Measurements from ENCODE around the gene GDE1. TPM values are rescaled to one million over a fixed set of nuclear protein-coding genes. Genes with fewer than 3 reads are reported as not detected.

GDE1 gene
- total and polyA plus RNA-seq, 4 donors = 14.8 to 39.1 (median 23.6) TPM

DNA sequence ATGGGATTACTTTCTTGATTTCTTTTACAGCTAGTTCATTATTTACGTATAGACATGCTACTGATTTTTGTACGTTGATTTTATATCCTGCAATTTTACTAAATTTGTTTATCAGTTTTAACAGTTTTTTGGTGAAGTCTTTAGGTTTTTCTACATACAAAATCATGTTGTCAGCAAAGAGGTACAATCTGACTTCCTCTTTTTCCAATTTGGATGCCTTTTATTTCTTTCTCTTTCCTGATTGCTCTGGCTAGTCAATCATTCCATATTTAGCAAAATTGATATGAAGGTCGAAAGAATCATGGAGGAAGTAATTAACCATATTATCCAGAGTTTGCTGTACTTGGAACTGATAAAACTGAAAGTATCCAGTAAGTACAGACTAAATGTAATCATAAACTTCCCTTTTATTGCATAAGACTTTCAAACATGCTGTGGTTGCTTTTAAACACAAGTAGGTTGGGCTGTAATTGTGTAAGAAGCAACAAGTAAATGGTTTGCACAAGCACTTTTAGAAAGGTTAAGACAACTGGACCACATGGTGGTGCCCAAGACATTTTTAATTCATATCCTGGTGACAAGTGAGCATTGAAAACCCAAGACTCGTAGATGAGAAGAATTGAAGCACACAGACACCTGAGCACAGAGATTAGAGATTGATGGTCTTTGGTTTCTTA lies 8.4 kb downstream of the GDE1 start:
- Histone ChIP-seq H3K36me3 (ENCODE audit: control insufficient read depth in 4 of 4, insufficient read depth in 3 of 4, low read depth in 1 of 4, low read length in 3 of 4) (peaks cover 0 to 12% (median 5%) of the 10 kb centered on the region in 4 donors), H3K4me3 (ENCODE audit: low read depth in 1 of 3, low read length in 3 of 3) (no peak overlapping the region)
- WGBS = 55% methylated on average over 4 of the region's 4 CpGs

More for the DNA sequence above, 8.4 kb downstream of the GDE1 start:
- Histone ChIP-seq H3K4me1 (ENCODE audit: control insufficient read depth in 4 of 4, insufficient read depth in 4 of 4, low read length in 3 of 4) (peaks cover 0 to 8% (median 4%) of the 10 kb centered on the region in 4 donors), H3K27ac (ENCODE audit: low read depth in 1 of 2, low read length in 2 of 2) (peak overlapping the region; percentile 4 to 39), H3K9me3 (ENCODE audit: control insufficient read depth in 4 of 4, low read length in 3 of 4) (no peaks in the 10 kb centered on the region), H3K9ac (ENCODE audit: low read depth in 1 of 2, low read length in 2 of 2) (no peak overlapping the region), H3K27me3 (ENCODE audit: control insufficient read depth in 4 of 4, insufficient read depth in 4 of 4, low read length in 3 of 4) (no peaks in the 10 kb centered on the region)
- no peak for DNase-seq (ENCODE audit: low spot score)
- TF ChIP-seq, protein P1, sequence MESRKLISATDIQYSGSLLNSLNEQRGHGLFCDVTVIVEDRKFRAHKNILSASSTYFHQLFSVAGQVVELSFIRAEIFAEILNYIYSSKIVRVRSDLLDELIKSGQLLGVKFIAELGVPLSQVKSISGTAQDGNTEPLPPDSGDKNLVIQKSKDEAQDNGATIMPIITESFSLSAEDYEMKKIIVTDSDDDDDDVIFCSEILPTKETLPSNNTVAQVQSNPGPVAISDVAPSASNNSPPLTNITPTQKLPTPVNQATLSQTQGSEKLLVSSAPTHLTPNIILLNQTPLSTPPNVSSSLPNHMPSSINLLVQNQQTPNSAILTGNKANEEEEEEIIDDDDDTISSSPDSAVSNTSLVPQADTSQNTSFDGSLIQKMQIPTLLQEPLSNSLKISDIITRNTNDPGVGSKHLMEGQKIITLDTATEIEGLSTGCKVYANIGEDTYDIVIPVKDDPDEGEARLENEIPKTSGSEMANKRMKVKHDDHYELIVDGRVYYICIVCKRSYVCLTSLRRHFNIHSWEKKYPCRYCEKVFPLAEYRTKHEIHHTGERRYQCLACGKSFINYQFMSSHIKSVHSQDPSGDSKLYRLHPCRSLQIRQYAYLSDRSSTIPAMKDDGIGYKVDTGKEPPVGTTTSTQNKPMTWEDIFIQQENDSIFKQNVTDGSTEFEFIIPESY (IDR thresholded peaks at IDR 0.05) = peak; percentile 36
- TF ChIP-seq NR2F2 (IDR thresholded peaks at IDR 0.05) = no peak
- no peak for TF ChIP-seq EGR1 (IDR thresholded peaks at IDR 0.05; ENCODE audit: low read depth in 2 of 2)
- peak; percentile 28 to 32 for TF ChIP-seq RAD21 (IDR thresholded peaks at IDR 0.05)
- TF ChIP-seq, protein P2, sequence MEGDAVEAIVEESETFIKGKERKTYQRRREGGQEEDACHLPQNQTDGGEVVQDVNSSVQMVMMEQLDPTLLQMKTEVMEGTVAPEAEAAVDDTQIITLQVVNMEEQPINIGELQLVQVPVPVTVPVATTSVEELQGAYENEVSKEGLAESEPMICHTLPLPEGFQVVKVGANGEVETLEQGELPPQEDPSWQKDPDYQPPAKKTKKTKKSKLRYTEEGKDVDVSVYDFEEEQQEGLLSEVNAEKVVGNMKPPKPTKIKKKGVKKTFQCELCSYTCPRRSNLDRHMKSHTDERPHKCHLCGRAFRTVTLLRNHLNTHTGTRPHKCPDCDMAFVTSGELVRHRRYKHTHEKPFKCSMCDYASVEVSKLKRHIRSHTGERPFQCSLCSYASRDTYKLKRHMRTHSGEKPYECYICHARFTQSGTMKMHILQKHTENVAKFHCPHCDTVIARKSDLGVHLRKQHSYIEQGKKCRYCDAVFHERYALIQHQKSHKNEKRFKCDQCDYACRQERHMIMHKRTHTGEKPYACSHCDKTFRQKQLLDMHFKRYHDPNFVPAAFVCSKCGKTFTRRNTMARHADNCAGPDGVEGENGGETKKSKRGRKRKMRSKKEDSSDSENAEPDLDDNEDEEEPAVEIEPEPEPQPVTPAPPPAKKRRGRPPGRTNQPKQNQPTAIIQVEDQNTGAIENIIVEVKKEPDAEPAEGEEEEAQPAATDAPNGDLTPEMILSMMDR (IDR thresholded peaks at IDR 0.05; ENCODE audit: low read depth, low read length, missing input control) = no peak
- TF ChIP-seq GABPA (IDR thresholded peaks at IDR 0.05 in 1 of 2, conservative IDR thresholded peaks at IDR 0.05 in 1 of 2) = peak in 1 of 2 donors; percentile 25
- peak; percentile 17 to 43 for TF ChIP-seq HNF4A (conservative IDR thresholded peaks at IDR 0.05)
- peak; percentile 38 for TF ChIP-seq SP1 (IDR thresholded peaks at IDR 0.05)
- no peak for TF ChIP-seq HNF4G (IDR thresholded peaks at IDR 0.05)
- TF ChIP-seq RXRA (IDR thresholded peaks at IDR 0.05) = peak; percentile 35 to 41
- peak; percentile 39 for TF ChIP-seq YY1 (IDR thresholded peaks at IDR 0.05)
- TF ChIP-seq, protein P3, sequence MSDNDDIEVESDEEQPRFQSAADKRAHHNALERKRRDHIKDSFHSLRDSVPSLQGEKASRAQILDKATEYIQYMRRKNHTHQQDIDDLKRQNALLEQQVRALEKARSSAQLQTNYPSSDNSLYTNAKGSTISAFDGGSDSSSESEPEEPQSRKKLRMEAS (IDR thresholded peaks at IDR 0.05) = peak; percentile 66
- TF ChIP-seq, protein P4, sequence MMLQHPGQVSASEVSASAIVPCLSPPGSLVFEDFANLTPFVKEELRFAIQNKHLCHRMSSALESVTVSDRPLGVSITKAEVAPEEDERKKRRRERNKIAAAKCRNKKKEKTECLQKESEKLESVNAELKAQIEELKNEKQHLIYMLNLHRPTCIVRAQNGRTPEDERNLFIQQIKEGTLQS (IDR thresholded peaks at IDR 0.05) = peak; percentile 57
- TF ChIP-seq, protein P5, sequence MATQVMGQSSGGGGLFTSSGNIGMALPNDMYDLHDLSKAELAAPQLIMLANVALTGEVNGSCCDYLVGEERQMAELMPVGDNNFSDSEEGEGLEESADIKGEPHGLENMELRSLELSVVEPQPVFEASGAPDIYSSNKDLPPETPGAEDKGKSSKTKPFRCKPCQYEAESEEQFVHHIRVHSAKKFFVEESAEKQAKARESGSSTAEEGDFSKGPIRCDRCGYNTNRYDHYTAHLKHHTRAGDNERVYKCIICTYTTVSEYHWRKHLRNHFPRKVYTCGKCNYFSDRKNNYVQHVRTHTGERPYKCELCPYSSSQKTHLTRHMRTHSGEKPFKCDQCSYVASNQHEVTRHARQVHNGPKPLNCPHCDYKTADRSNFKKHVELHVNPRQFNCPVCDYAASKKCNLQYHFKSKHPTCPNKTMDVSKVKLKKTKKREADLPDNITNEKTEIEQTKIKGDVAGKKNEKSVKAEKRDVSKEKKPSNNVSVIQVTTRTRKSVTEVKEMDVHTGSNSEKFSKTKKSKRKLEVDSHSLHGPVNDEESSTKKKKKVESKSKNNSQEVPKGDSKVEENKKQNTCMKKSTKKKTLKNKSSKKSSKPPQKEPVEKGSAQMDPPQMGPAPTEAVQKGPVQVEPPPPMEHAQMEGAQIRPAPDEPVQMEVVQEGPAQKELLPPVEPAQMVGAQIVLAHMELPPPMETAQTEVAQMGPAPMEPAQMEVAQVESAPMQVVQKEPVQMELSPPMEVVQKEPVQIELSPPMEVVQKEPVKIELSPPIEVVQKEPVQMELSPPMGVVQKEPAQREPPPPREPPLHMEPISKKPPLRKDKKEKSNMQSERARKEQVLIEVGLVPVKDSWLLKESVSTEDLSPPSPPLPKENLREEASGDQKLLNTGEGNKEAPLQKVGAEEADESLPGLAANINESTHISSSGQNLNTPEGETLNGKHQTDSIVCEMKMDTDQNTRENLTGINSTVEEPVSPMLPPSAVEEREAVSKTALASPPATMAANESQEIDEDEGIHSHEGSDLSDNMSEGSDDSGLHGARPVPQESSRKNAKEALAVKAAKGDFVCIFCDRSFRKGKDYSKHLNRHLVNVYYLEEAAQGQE (IDR thresholded peaks at IDR 0.05) = no peak
- TF ChIP-seq TAF1 (conservative IDR thresholded peaks at IDR 0.05) = no peak
